HG02973 (cell line): ENCODE measurements around the gene SYT11.

Experiments
- ATAC-seq: cut with Tn5 transposase; IDR thresholded peaks from one replicate; pipeline ENCODE4 v1.9.1; 2021; ENCODE audit warnings: moderate library complexity; ENCODE audit not compliant: unreplicated experiment

SYT11 gene

DNA sequence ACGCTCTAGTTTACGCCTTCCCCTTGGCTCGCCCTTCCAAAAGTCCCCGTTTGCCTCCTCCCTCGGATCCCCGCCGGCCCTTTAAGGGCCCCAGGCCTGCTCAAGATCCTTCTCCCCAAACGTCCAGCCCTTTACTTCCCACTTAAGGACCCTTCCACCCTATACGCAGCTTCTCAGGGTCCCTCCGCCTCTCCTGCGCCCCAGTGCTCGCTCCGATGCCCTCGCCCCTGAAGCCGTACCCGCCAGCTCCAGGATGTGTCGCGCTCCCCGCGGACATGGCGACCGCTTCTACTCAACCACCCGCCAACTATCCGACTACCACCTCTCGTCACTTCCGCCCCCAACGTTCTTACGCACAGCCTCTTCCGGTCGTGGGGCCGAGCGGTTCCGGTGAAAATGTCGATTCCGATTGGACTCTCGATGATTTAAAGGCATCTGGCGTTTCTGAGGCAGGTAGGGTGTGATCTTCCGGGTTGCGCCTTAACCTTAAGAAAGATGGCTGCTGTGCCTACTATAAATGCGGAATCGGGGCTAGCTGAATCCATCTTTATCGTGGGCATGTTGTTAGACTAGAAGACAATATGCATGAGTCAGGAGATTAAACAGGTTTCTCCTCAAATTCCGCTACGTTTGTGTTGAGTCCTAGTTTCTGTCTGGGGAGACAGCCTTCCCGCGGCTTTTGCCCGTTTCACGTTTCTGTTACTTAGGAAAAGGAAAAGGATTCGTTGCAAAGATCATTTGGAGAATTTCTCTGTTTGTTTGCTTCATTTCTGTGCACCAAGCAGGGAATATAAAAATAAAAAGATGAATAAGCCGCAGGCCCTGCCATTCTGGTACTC lies 74.9 kb downstream of the SYT11 start, which contains the start of gene KHDC4:
Gene KHDC4, minus strand, starts transcription at position 317 of the 839 bp plus-strand sequence. Its CDS starts 40 bp downstream, at position 277.
- ATAC-seq = peak; percentile 89
